SK-N-MC (cell line): ENCODE measurements around the gene KCNJ10.

Source experiments
- EZH2 ChIP-seq: fragments of 200-600 bp; sonication (generic); IDR thresholded peaks from one replicate; pipeline ENCODE4 v1.6.1; 2017; ENCODE audit warnings: antibody characterized with exemption
- FOXP2 ChIP-seq: optimal IDR thresholded peaks from 2 replicates; pipeline ENCODE3; 2011; ENCODE audit warnings: mild to moderate bottlenecking, moderate library complexity; ENCODE audit not compliant: insufficient read depth; ENCODE audit errors: extremely low read length, control extremely low read depth
- POLR2AphosphoS5 ChIP-seq: IDR thresholded peaks from 2 replicates; pipeline ENCODE4 v1.6.1; 2012; ENCODE audit warnings: mild to moderate bottlenecking, low read depth, low read length, borderline replicate concordance

GRCh38 chr1:160050619-160051018 lies 19.3 kb downstream of the KCNJ10 start:
- TF ChIP-seq EZH2 (no peak), FOXP2 (no peak), POLR2AphosphoS5 (no peak)
